Activated CD8-positive, alpha-beta memory T cell treated with anti-CD3 and anti-CD28 coated beads for 4 hours (primary cell): ENCODE measurements around the gene PHC2.
A peak's percentile ranks its signal among the peaks of the same experiment; 100 is the strongest.

ENCODE experiments used
- DNase-seq, 2 donors: peaks; one replicate each; pipeline ENCODE4 v3.0.0-alpha.2; 2020; ENCODE audit warnings: low read depth in 2 of 2

Gene PHC2

GRCh38 chr1:33350611-33351280 lies 80.1 kb downstream of the PHC2 start:
- no peak for DNase-seq

GRCh38 chr1:33349778-33350610 lies 80.9 kb downstream of the PHC2 start:
- DNase-seq, result peak; percentile 54 to 63

- DNase-seq, result peak in 1 of 2 donors; percentile 6
These were observed 81.7 kb downstream of the PHC2 start for GRCh38 chr1:33349081-33349759.

GRCh38 chr1:33348676-33349080 lies 82.2 kb downstream of the PHC2 start:
- peak in 1 of 2 donors; percentile 7 for DNase-seq

- DNase-seq, result no peak
These were observed 82.7 kb downstream of the PHC2 start for GRCh38 chr1:33348194-33348593.

- DNase-seq, result no peak
These were observed 83.3 kb downstream of the PHC2 start for GRCh38 chr1:33347650-33347992.

GRCh38 chr1:33346927-33347649 lies 83.8 kb downstream of the PHC2 start:
- no peak for DNase-seq

GRCh38 chr1:33346533-33346926 lies 84.4 kb downstream of the PHC2 start:
- no peak for DNase-seq

- DNase-seq, result no peak
These were observed 85.9 kb downstream of the PHC2 start for GRCh38 chr1:33344896-33345560.

GRCh38 chr1:33343539-33343938 lies 87.4 kb downstream of the PHC2 start:
- no peak for DNase-seq

- DNase-seq, result no peak
These were observed 88.7 kb downstream of the PHC2 start for GRCh38 chr1:33342041-33342723.

- DNase-seq, result no peak
These were observed 89.7 kb downstream of the PHC2 start for GRCh38 chr1:33341190-33341589.

GRCh38 chr1:33339413-33339812 lies 91.5 kb downstream of the PHC2 start:
- DNase-seq, result no peak

GRCh38 chr1:33338440-33339211 lies 92.3 kb downstream of the PHC2 start:
- DNase-seq, result no peak

GRCh38 chr1:33338048-33338439 lies 92.9 kb downstream of the PHC2 start:
- no peak for DNase-seq

GRCh38 chr1:33337441-33337840 lies 93.5 kb downstream of the PHC2 start:
- DNase-seq, result no peak

- DNase-seq, result no peak
These were observed 94.3 kb downstream of the PHC2 start for GRCh38 chr1:33336580-33336979.

- DNase-seq, result no peak
These were observed 95.9 kb downstream of the PHC2 start for GRCh38 chr1:33335020-33335419.

- DNase-seq, result no peak
These were observed 96.8 kb downstream of the PHC2 start for GRCh38 chr1:33334081-33334552.

GRCh38 chr1:33332881-33333280 lies 98.0 kb downstream of the PHC2 start:
- DNase-seq, result no peak
